Lower leg skin (tissue), 3 donors: ENCODE results near the gene DENND2C.

Experiments used
- CTCF ChIP-seq, 3 donors: fragments of 450-650 bp; IDR thresholded peaks; one replicate each; pipeline ENCODE4 v1.5.1; 2016; ENCODE audit warnings: antibody characterized with exemption in 3 of 3, mild to moderate bottlenecking in 3 of 3, moderate library complexity in 2 of 3
- POLR2A ChIP-seq, 2 donors: fragments of 450-650 bp; IDR thresholded peaks; one replicate each; pipeline ENCODE4 v1.6.1; 2016 to 2017; ENCODE audit warnings: antibody characterized with exemption in 2 of 2, mild to moderate bottlenecking in 1 of 2, moderate library complexity in 1 of 2

- TF ChIP-seq CTCF (IDR thresholded peaks at IDR 0.05) (no peak), POLR2A (IDR thresholded peaks at IDR 0.05) (no peak)
These were observed 37.4 kb downstream of the DENND2C start for GRCh38 chr1:114632427-114632826.
